Endodermal cell (in vitro differentiated cells): Measurements from ENCODE around the gene RIPK1. TPM values are rescaled to one million over a fixed set of nuclear protein-coding genes. Genes with fewer than 3 reads are reported as not detected.
"Not testable (repeated sequence)": the region's sequence is repeated elsewhere in the genome, so short reads cannot be mapped to it uniquely, and the experiment has no call there.

ENCODE experiments used
- DNase-seq: peaks from one replicate; pipeline ENCODE4 v3.0.0-alpha.2; 2017
- H3K27ac ChIP-seq: 2 replicates; pipeline ENCODE4 v1.5.1; 2013; ENCODE audit warnings: mild to moderate bottlenecking, low read depth, low read length, moderate library complexity
- H3K27me3 ChIP-seq: 2 replicates; pipeline ENCODE4 v1.6.1; 2013; ENCODE audit warnings: mild to moderate bottlenecking, low read length, moderate library complexity; ENCODE audit not compliant: insufficient read depth, control insufficient read depth, poor library complexity, severe bottlenecking
- H3K36me3 ChIP-seq: 2 replicates; pipeline ENCODE4 v1.7.0; 2013; ENCODE audit warnings: mild to moderate bottlenecking, low read length, moderate library complexity; ENCODE audit not compliant: control insufficient read depth, insufficient read depth
- H3K4me1 ChIP-seq: one replicate; pipeline ENCODE4 v1.7.0; 2013; ENCODE audit warnings: low read length; ENCODE audit not compliant: control insufficient read depth, insufficient read depth
- H3K4me3 ChIP-seq: 2 replicates; pipeline ENCODE4 v1.5.1; 2013; ENCODE audit warnings: mild to moderate bottlenecking, low read length, moderate library complexity
- H3K9ac ChIP-seq: 2 replicates; pipeline ENCODE4 v1.6.1; 2013; ENCODE audit warnings: mild to moderate bottlenecking, low read length, moderate library complexity; ENCODE audit not compliant: poor library complexity, severe bottlenecking; ENCODE audit errors: extremely low read depth
- H3K9me3 ChIP-seq: 2 replicates; pipeline ENCODE4 v1.6.1; 2013; ENCODE audit warnings: mild to moderate bottlenecking, low read length, moderate library complexity; ENCODE audit not compliant: control insufficient read depth
- H3K27ac Mint-ChIP-seq: 2 replicates; pipeline ENCODE4 v1.8.0; 2020; ENCODE audit warnings: mixed read lengths
- H3K27me3 Mint-ChIP-seq: 2 replicates; pipeline ENCODE4 v1.8.0; 2021; ENCODE audit warnings: mild to moderate bottlenecking, mixed read lengths; ENCODE audit not compliant: insufficient read depth
- H3K36me3 Mint-ChIP-seq: 2 replicates; pipeline ENCODE4 v1.8.0; 2020; ENCODE audit warnings: low read depth, mixed read lengths
- H3K4me1 Mint-ChIP-seq: 2 replicates; pipeline ENCODE4 v1.8.0; 2020; ENCODE audit warnings: mixed read lengths
- H3K4me3 Mint-ChIP-seq: 2 replicates; pipeline ENCODE4 v1.8.0; 2020; ENCODE audit warnings: mild to moderate bottlenecking, moderate library complexity, mixed read lengths
- H3K9me3 Mint-ChIP-seq: 2 replicates; pipeline ENCODE4 v1.8.0; 2020; ENCODE audit warnings: mild to moderate bottlenecking, mixed read lengths
- WGBS, 2 experiments: methylation state at CpG; one replicate each; pipeline versions ENCODE4 v1.1.5 to v1.1.7; 2013; ENCODE audit warnings: missing lambda C conversion rate in 2 of 2, mixed read lengths in 1 of 2; ENCODE audit not compliant: insufficient coverage in 1 of 2, insufficient read length in 1 of 2; 5-methylcytosine and 5-hydroxymethylcytosine counted together
- total RNA-seq, 2 donors: library from RNA; stranded (reverse); fragmentation: NEBNext Ultra II Directional in 1 of 2; extraction: Animal tissue kit (Norgen Biotek cat#: 25700) in 1 of 2; gene quantifications; 2 replicates in 1 of 2; 3 replicates in 1 of 2; pipeline ENCODE4 v1.2.1, GENCODE V29; 2021
- TF ChIP-seq, protein P1 (sequence below): fragments of 200-600 bp; sonication (generic); conservative IDR thresholded peaks from 2 replicates; pipeline ENCODE4 v1.5.0; 2021; ENCODE audit warnings: antibody characterized with exemption, mild to moderate bottlenecking

RIPK1 gene
- total RNA-seq, 2 donors from 2014 or later: 10.2 to 18.7 TPM

GRCh38 chr6:3052481-3053230 is 15.6 kb upstream of the RIPK1 start:
- peak; percentile 48 for DNase-seq
- Histone ChIP-seq H3K4me3 (peak overlapping the region; percentile 71), H3K36me3 (no peaks in the 10 kb centered on the region), H3K4me1 (no peaks in the 10 kb centered on the region), H3K9me3 (no peaks in the 10 kb centered on the region), H3K27ac (no peak overlapping the region), H3K9ac (no peak overlapping the region), H3K27me3 (peaks cover 11% of the 10 kb centered on the region)
- H3K9me3 Mint-ChIP-seq: no peaks in the 10 kb centered on the region
- TF ChIP-seq, protein P1, sequence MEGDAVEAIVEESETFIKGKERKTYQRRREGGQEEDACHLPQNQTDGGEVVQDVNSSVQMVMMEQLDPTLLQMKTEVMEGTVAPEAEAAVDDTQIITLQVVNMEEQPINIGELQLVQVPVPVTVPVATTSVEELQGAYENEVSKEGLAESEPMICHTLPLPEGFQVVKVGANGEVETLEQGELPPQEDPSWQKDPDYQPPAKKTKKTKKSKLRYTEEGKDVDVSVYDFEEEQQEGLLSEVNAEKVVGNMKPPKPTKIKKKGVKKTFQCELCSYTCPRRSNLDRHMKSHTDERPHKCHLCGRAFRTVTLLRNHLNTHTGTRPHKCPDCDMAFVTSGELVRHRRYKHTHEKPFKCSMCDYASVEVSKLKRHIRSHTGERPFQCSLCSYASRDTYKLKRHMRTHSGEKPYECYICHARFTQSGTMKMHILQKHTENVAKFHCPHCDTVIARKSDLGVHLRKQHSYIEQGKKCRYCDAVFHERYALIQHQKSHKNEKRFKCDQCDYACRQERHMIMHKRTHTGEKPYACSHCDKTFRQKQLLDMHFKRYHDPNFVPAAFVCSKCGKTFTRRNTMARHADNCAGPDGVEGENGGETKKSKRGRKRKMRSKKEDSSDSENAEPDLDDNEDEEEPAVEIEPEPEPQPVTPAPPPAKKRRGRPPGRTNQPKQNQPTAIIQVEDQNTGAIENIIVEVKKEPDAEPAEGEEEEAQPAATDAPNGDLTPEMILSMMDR: no peak
- peaks cover 24% of the 10 kb centered on the region for H3K4me1 Mint-ChIP-seq
- H3K36me3 Mint-ChIP-seq: no peaks in the 10 kb centered on the region
- peak overlapping the region; percentile 65 for H3K4me3 Mint-ChIP-seq
- peaks cover 36% of the 10 kb centered on the region for H3K27me3 Mint-ChIP-seq
- peak overlapping the region; percentile 80 for H3K27ac Mint-ChIP-seq
- 86 to 87% methylated on average over 9 to 17 of the region's 17 CpGs for WGBS, 2 experiments

DNA sequence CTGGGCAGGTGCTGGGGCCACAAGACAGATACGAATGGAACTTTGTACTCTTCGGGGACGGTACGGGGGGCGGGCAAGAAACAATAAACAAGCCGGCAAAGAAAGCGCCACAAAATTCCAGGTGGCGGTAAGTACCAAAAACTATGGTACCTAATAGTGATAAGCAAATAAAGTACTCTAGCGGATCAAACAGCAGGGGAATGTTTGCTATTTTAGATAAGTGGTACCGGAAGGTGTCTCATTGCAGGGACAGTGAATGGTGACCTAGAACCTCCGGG is 15.1 kb upstream of the RIPK1 start:
- H3K4me3 Mint-ChIP-seq: peak overlapping the region; percentile 65
- H3K9me3 ChIP-seq: no peaks in the 10 kb centered on the region
- peaks cover 36% of the 10 kb centered on the region for H3K27me3 Mint-ChIP-seq
- peaks cover 24% of the 10 kb centered on the region for H3K4me1 Mint-ChIP-seq
- no peak overlapping the region for H3K9ac ChIP-seq
- no peak for DNase-seq
- H3K36me3 Mint-ChIP-seq: no peaks in the 10 kb centered on the region
- no peaks in the 10 kb centered on the region for H3K36me3 ChIP-seq
- TF ChIP-seq, protein P1: no peak
- peaks cover 11% of the 10 kb centered on the region for H3K27me3 ChIP-seq
- WGBS, 2 experiments: 69 to 71% methylated on average over 4 to 11 of the region's 11 CpGs
- no peak overlapping the region for H3K27ac ChIP-seq
- peak overlapping the region; percentile 71 for H3K4me3 ChIP-seq
- peak overlapping the region; percentile 80 for H3K27ac Mint-ChIP-seq
- no peaks in the 10 kb centered on the region for H3K4me1 ChIP-seq
- H3K9me3 Mint-ChIP-seq: no peaks in the 10 kb centered on the region

DNA sequence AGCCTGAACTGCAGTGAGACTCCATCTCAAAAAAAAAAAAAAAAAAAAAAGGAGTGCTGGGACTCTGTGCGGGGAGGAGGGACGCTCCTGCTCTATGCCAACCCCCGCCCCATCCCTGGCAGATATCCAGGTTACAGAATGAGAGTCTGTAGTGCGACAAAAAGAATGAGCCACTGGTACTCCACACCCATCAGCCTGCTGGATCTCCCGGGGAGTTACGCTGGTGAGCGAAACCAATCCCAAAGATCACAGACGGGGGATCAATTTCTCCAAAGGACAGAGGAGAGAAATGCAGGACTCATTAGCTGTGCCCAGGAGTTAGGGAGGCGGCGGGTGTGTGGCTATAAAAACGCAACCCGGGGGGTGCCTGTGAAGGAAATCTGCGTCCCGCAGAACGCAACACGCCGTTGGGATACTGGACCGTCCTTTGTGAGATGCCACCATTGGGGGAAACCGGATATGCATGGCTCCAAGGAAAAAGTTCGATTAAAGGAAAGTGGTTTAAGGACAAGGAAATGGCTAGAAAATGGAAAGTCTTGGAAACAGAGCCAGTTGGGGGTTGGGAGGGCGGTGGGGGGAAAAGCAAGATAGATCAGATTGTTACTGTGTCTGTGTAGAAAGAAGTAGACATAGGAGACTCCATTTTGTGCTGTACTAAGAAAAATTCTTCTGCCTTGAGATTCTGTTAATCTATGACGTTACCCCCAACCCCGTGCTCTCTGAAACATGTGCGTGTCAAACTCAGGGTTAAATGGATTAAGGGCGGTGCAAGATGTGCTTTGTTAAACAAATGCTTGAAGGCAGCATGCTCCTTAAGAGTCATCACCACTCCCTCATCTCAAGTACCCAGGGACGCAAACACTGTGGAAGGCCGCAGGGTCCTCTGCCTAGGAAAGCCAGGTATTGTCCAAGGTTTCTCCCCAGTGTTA is 13.8 kb upstream of the RIPK1 start:
- peaks cover 24% of the 10 kb centered on the region for H3K4me1 Mint-ChIP-seq
- H3K27ac Mint-ChIP-seq: peak overlapping the region; percentile 32
- peak overlapping the region; percentile 65 for H3K4me3 Mint-ChIP-seq
- H3K36me3 ChIP-seq, H3K36me3 Mint-ChIP-seq, H3K27me3 ChIP-seq, H3K27ac ChIP-seq, H3K9me3 ChIP-seq, H3K9ac ChIP-seq, H3K9me3 Mint-ChIP-seq, H3K4me1 ChIP-seq: not testable (repeated sequence)
- 16 to 23% methylated on average over 18 to 27 of the region's 27 CpGs for WGBS, 2 experiments
- H3K4me3 ChIP-seq: peak overlapping the region; percentile 68
- DNase-seq: peak; percentile 68
- H3K27me3 Mint-ChIP-seq: peaks cover 29% of the 10 kb centered on the region

DNA sequence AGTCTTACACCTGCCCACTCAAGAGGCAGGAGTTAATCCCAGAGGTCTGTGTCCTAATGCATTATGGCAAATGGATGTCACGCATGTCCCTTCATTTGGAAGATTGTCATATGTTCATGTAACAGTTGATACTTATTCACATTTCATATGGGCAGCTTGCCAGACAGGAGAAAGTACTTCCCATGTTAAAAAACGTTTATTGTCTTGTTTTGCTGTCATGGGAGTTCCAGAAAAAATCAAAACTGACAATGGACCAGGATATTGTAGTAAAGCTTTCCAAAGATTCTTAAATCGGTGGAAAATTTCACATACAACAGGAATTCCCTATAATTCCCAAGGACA is 13.2 kb upstream of the RIPK1 start:
- not testable (repeated sequence) for H3K27me3 ChIP-seq, DNase-seq, H3K4me1 ChIP-seq, H3K36me3 ChIP-seq, H3K9ac ChIP-seq, H3K9me3 Mint-ChIP-seq, H3K27ac ChIP-seq, H3K27ac Mint-ChIP-seq, H3K36me3 Mint-ChIP-seq, H3K4me3 ChIP-seq, H3K9me3 ChIP-seq
- 33 to 56% methylated on average over 1 to 3 of the region's 3 CpGs for WGBS, 2 experiments
- Mint-ChIP-seq H3K4me3 (peak overlapping the region; percentile 65), H3K4me1 (peaks cover 24% of the 10 kb centered on the region), H3K27me3 (peaks cover 29% of the 10 kb centered on the region)
